Daoy (cell line): ENCODE data around the gene SMAD7. TPM values are rescaled to one million over a fixed set of nuclear protein-coding genes. Genes with fewer than 3 reads are reported as not detected.

Experiments
- DNase-seq: peaks from one replicate; pipeline ENCODE4 v3.0.0-alpha.2; 2015; ENCODE audit warnings: low read depth
- total RNA-seq: library from RNA; depleted of rRNA; stranded (reverse); fragments of >200 nt; shearing (Covaris generic); gene quantifications from 2 replicates; pipeline ENCODE4 v1.2.3, GENCODE V29; 2014

Gene SMAD7
- total RNA-seq, 1 experiment from 2014 or later = 27.6 TPM

DNA sequence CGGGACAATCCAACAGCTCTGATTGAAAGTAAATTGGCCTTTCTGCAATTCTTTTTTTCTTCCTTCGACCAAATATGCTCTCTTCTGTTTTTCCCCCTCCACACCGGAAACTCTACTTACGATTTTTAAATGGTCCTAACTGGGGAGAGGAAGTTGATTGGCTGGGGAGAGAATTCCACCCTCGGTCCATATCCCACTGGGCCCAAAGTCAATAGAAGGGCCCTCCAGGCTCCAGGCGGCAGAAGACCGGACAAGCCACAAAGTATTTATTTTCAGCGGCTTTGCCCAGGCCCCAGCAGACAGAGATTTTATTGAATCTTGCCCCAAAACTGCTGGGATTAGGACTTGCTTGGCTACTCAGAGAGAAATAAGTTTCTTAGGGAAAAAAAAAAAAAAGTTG is 37.1 kb upstream of the SMAD7 start:
- no peak for DNase-seq

GRCh38 chr18:48986851-48987761 is 36.3 kb upstream of the SMAD7 start:
- DNase-seq = no peak

GRCh38 chr18:48985161-48985560 is 34.4 kb upstream of the SMAD7 start:
- DNase-seq = no peak

DNA sequence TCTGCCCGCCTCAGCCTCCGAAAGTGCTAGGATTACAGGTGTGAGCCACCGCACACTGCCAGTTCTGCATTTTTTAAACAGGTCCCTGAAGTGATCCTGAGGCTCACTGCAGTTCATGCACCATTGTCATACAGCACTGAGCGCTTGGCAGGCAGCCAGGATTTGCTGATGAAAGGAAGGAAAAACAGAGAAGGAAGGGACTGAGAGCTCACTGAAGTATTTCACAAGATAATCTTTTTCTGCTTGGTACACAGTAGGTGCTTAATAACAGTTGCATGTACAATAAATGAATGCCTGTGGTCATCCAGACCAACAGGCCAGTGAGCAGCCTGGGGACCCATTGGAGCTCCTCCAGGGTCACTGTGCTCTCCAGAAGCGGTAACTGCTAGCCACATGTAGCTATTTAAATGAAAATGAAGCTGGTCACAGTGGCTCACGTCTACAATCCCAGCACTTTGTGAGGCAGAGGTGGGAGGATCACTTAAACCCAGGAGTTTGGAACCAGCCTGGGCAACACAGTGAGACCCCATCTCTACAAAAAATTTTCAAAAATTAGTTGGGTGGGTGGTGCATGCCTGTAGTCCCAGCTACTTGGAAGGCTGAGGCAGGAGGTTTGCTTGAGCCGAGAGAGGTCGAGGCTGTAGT is 33.1 kb upstream of the SMAD7 start:
- peak; percentile 46 for DNase-seq

- peak; percentile 31 for DNase-seq
Observed at GRCh38 chr18:48982266-48982665, 31.5 kb upstream of the SMAD7 start.

GRCh38 chr18:48979944-48980890 is 29.5 kb upstream of the SMAD7 start:
- peak; percentile 51 for DNase-seq

DNA sequence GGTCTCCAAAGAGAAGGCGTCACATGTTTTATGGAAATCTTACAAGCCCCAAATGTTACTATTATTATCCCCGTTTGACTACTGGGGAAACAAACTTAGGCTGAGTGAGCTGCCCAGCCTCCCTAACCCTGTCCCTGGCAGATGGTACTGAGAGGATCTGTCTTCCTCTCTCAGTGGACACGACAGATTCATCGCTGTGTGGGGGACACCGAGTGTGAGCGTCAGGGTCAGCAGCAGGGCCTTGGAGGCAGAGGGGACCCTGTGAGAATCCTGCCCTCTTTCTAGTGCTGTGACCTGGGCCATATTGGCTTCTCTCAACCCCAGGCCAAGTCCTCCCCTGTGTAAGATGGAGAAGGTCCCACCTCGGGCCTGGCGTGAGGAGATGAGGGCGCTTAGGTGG is 27.1 kb upstream of the SMAD7 start:
- no peak for DNase-seq

- peak; percentile 77 for DNase-seq
Observed at GRCh38 chr18:48975817-48976649, 25.3 kb upstream of the SMAD7 start.

GRCh38 chr18:48975120-48975816 is 24.5 kb upstream of the SMAD7 start:
- no peak for DNase-seq

GRCh38 chr18:48974304-48975119 is 23.7 kb upstream of the SMAD7 start:
- no peak for DNase-seq

GRCh38 chr18:48973731-48974130 is 23.0 kb upstream of the SMAD7 start:
- DNase-seq = no peak

GRCh38 chr18:48968412-48969215 is 17.8 kb upstream of the SMAD7 start:
- no peak for DNase-seq

DNA sequence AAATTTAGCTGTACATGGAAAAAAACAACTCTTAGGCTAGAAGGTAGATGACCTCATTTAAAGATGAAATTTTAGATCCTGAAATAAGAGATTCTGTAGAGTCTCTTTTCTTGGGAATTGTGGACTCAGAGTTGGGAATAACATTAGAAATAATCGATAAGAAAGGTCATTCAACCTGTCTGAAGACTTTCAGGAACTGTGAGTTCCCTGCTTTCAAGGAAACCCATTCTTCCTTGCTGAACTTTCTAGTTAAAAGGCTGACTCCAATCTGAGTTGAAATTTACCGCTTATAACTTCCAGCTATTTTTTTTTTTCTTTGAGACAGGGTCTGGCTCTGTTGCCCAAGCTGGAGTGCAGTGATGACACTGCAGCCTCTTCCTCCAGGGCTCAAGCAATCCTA is 16.8 kb upstream of the SMAD7 start:
- DNase-seq = no peak

DNA sequence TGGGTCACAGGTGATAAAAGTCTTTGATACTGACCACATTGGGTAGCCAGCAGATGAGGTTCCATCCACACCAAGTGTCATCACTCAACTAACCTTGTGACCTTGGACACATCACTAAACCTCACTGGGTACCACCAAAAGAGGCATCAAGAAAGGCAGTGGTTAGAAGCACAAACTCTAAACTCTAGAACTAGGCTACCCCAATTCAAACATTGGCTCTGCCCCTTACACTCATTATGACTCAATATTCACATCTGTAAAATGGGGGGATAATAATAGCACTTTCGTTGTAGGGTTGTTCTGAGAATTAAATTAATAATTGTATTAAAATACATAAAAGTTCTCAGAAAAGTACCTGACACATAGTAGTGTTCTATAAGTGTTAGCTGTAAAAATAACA is 15.8 kb upstream of the SMAD7 start:
- DNase-seq = no peak

GRCh38 chr18:48963586-48964470 is 13.1 kb upstream of the SMAD7 start:
- no peak for DNase-seq

- DNase-seq = no peak
Observed at GRCh38 chr18:48962994-48963561, 12.3 kb upstream of the SMAD7 start.

GRCh38 chr18:48962252-48962993 is 11.7 kb upstream of the SMAD7 start:
- no peak for DNase-seq
